ENCODE results near the gene IFFO2.

IFFO2 gene

DNA sequence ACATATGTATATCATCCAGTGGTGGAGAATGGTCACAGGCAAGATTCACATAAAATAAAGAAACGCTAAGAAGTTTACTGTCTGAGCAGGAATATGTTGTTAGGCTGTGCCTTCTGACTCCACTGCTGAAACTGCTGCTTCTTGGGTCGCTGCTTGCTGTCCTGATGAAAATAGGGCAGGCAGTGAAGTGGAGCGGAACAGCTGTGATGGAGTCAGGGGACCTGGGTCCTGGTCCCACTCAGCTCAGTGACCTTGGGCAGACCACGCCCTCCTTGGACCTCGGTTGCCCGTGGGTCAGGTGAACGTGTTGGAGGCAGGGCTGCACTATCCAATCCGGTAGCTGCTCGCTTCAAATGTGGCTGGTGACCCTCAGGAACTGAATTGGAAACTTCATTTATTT, 33.4 kb upstream of the IFFO2 start:
- no peak overlapping the region for H3K4me3 Mint-ChIP-seq
- H3K9me3 Mint-ChIP-seq, result no peaks in the 10 kb centered on the region
- H3K4me1 Mint-ChIP-seq, result no peaks in the 10 kb centered on the region
- H3K27ac Mint-ChIP-seq, result peak overlapping the region in 1 of 3 experiments; percentile 64
- TF ChIP-seq, protein P1, sequence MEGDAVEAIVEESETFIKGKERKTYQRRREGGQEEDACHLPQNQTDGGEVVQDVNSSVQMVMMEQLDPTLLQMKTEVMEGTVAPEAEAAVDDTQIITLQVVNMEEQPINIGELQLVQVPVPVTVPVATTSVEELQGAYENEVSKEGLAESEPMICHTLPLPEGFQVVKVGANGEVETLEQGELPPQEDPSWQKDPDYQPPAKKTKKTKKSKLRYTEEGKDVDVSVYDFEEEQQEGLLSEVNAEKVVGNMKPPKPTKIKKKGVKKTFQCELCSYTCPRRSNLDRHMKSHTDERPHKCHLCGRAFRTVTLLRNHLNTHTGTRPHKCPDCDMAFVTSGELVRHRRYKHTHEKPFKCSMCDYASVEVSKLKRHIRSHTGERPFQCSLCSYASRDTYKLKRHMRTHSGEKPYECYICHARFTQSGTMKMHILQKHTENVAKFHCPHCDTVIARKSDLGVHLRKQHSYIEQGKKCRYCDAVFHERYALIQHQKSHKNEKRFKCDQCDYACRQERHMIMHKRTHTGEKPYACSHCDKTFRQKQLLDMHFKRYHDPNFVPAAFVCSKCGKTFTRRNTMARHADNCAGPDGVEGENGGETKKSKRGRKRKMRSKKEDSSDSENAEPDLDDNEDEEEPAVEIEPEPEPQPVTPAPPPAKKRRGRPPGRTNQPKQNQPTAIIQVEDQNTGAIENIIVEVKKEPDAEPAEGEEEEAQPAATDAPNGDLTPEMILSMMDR (IDR thresholded peaks at IDR 0.05; ENCODE audit: unreplicated experiment in 3 of 3), result no peak
- no peaks in the 10 kb centered on the region for H3K36me3 Mint-ChIP-seq (ENCODE audit: low read depth)
- peaks cover 19% of the 10 kb centered on the region for H3K27me3 Mint-ChIP-seq (ENCODE audit: low read depth)

DNA sequence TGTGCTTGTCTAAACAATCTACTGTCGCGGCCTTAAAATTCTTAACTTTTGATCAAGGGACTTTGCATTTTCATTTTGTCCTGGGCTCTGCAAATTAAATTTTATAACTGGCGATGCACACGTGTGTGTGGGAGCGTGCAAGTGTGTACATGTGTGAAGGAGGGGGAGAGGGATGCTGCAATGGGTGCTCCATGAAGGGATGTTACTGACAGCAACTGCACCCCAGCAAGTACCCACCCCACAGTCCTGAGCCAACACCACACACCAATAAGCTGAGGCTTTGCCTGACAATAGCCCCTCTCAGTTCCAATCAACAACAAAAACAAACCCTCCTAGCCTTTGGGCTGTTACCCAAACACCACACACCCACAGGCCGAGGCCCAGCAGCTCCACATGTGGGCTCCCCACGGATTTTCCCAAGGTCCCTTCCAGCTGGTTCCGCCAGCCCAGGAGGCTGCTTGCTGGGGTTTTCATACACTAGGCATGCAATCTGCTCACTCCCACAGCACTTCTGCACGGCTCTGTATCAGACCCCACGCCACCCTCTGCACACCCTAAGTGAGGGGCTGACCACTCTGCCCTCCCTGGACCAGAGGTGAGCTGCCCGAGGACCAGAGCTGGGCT, 32.8 kb upstream of the IFFO2 start:
- Mint-ChIP-seq H3K27ac (peak overlapping the region in 1 of 3 experiments; percentile 64), H3K27me3 (ENCODE audit: low read depth) (peaks cover 21% of the 10 kb centered on the region), H3K4me3 (no peak overlapping the region), H3K36me3 (ENCODE audit: low read depth) (no peaks in the 10 kb centered on the region), H3K4me1 (no peaks in the 10 kb centered on the region), H3K9me3 (no peaks in the 10 kb centered on the region)
- TF ChIP-seq, protein P1 (IDR thresholded peaks at IDR 0.05; ENCODE audit: unreplicated experiment in 3 of 3), result no peak

DNA sequence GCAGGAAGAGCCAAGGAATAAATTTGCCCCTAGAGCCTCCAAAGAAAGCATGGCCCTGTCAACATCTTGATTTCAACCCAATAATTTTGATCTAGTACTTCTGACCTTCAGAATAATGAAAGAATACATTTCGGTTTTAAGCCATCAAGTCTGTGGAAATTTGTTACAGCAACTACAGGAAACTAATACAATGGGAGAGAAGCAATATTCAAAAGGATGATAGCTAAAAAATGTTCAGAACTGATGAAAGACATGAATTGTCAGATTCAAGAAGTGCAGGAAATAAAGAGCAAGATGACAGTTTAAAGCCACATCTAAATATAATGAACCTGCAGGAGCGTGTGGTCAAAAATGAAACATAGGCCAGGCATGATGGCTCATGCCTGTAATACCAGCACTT, 24.8 kb upstream of the IFFO2 start:
- Mint-ChIP-seq H3K27me3 (ENCODE audit: low read depth) (peaks cover 27% of the 10 kb centered on the region), H3K36me3 (ENCODE audit: low read depth) (no peaks in the 10 kb centered on the region), H3K4me3 (no peak overlapping the region), H3K9me3 (peaks cover 28% of the 10 kb centered on the region), H3K27ac (no peak overlapping the region), H3K4me1 (no peaks in the 10 kb centered on the region)
- TF ChIP-seq, protein P1 (IDR thresholded peaks at IDR 0.05; ENCODE audit: unreplicated experiment in 3 of 3), result no peak

DNA sequence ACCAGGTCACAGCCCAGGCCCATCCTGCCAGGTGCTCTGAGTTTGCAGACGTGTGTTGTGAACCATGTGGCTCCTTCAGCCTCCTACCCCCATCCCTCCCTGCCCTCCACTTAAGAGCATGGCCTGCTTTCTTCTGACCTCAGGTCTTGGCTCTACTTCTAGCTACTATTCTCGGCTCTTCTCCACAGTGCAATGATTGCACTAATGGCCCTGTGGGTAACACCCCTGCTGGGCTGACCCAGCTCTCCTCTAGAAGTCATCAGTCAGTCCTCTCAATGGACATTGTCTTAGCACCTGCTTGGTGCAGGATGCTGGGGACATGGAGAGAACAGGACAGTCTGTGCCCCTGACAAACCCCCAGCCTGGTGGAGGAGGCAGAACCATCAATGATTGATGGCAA, 22.2 kb upstream of the IFFO2 start:
- Mint-ChIP-seq H3K4me3 (no peak overlapping the region), H3K9me3 (peaks cover 28% of the 10 kb centered on the region), H3K4me1 (no peaks in the 10 kb centered on the region), H3K27me3 (ENCODE audit: low read depth) (peaks cover 19% of the 10 kb centered on the region), H3K27ac (no peak overlapping the region), H3K36me3 (ENCODE audit: low read depth) (no peaks in the 10 kb centered on the region)
- TF ChIP-seq, protein P1 (IDR thresholded peaks at IDR 0.05; ENCODE audit: unreplicated experiment in 3 of 3), result no peak

DNA sequence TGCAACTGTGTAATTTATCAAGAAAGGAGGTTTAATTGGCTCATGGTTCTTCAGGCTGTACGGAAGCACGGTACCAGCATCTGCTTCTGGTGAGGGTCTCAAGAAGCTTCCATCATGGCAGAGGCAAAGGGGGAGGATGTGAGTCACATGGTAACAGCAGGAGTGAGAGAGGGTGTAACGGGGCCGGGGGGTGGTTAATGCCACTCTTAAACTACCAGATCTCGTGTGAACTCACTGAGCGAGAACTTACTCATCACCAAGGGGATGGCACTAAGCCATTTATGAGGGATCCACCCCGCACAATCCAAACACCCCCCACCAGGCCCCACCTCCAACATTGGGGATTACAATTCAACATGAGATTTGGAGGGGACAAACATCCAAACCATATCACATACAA, 21.0 kb upstream of the IFFO2 start:
- no peak overlapping the region for H3K4me3 Mint-ChIP-seq
- no peaks in the 10 kb centered on the region for H3K36me3 Mint-ChIP-seq (ENCODE audit: low read depth)
- H3K27me3 Mint-ChIP-seq (ENCODE audit: low read depth), result peaks cover 19% of the 10 kb centered on the region
- H3K9me3 Mint-ChIP-seq, result peaks cover 25% of the 10 kb centered on the region
- peaks cover 4% of the 10 kb centered on the region for H3K4me1 Mint-ChIP-seq
- TF ChIP-seq, protein P1 (IDR thresholded peaks at IDR 0.05; ENCODE audit: unreplicated experiment in 3 of 3), result no peak
- H3K27ac Mint-ChIP-seq, result no peak overlapping the region

DNA sequence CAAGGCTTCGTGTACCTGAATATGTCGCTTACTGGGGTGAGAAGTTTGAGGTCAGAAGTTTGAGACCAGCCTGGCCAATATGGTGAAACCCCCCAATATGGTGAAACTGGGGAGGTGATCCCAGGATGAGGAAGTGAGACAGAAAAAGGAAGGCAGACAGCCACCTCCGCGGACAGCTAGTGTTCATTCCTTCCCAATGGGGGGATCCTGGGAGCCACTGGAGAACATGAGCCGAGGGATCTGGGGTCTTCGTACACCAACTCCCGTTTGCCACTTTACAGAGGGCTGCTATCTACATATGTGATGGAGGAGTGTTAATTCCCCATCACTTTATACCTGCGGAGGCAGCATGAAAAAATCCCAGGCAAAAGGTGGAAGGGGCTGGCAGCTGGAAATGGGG, 19.6 kb upstream of the IFFO2 start:
- Mint-ChIP-seq H3K27ac (no peak overlapping the region), H3K36me3 (ENCODE audit: low read depth) (no peaks in the 10 kb centered on the region), H3K4me1 (peaks cover 5% of the 10 kb centered on the region), H3K9me3 (peaks cover 20% of the 10 kb centered on the region), H3K4me3 (no peak overlapping the region), H3K27me3 (ENCODE audit: low read depth) (peaks cover 9% of the 10 kb centered on the region)
- TF ChIP-seq, protein P1 (IDR thresholded peaks at IDR 0.05; ENCODE audit: unreplicated experiment in 3 of 3), result no peak
